Natural killer cell (primary cell): ENCODE measurements around the gene PTBP2. TPM values are rescaled to one million over a fixed set of nuclear protein-coding genes. Genes with fewer than 3 reads are reported as not detected.

Source experiments
- ATAC-seq, 3 donors: fragments of 150-1000 bp in 2 of 3; fragments of 200-7000 bp in 1 of 3; cut with Tn5 transposase; 1 replicate in 1 of 3; 2 replicates in 2 of 3; pipeline ENCODE4 v1.10.0; 2021; ENCODE audit warnings: mild to moderate bottlenecking in 2 of 3, moderate library complexity in 2 of 3
- DNase-seq, 2 donors: peaks; one replicate each; pipeline versions ENCODE4 v3.0.0 to v3.0.0-alpha.2; 2013 to 2021; ENCODE audit warnings: mixed read lengths in 1 of 2
- H3K27ac ChIP-seq: one replicate; pipeline ENCODE4 v1.5.1; 2013; ENCODE audit warnings: mild to moderate bottlenecking, low read length
- H3K27me3 ChIP-seq: one replicate; pipeline ENCODE4 v1.6.1; 2013; ENCODE audit warnings: low read length; ENCODE audit not compliant: control insufficient read depth, insufficient read depth
- H3K36me3 ChIP-seq: one replicate; pipeline ENCODE4 v1.6.1; 2013; ENCODE audit warnings: low read length; ENCODE audit not compliant: control insufficient read depth, insufficient read depth
- H3K4me1 ChIP-seq: one replicate; pipeline ENCODE4 v1.6.1; 2013; ENCODE audit warnings: low read length; ENCODE audit not compliant: control insufficient read depth, insufficient read depth
- H3K4me3 ChIP-seq: one replicate; pipeline ENCODE4 v1.5.1; 2013; ENCODE audit warnings: low read length
- H3K9me3 ChIP-seq: one replicate; pipeline ENCODE4 v1.6.1; 2013; ENCODE audit warnings: low read length; ENCODE audit not compliant: control insufficient read depth, insufficient read depth
- H3K27ac Mint-ChIP-seq, 2 donors: one replicate each; pipeline ENCODE4 v1.8.0; 2022; ENCODE audit warnings: mild to moderate bottlenecking in 2 of 2, mixed read lengths in 2 of 2, moderate library complexity in 1 of 2
- H3K27me3 Mint-ChIP-seq, 2 donors: one replicate each; pipeline ENCODE4 v1.8.0; 2022; ENCODE audit warnings: low read depth in 2 of 2, mixed read lengths in 2 of 2
- H3K36me3 Mint-ChIP-seq: one replicate; pipeline ENCODE4 v1.8.0; 2022; ENCODE audit warnings: mixed read lengths
- H3K4me1 Mint-ChIP-seq, 2 donors: one replicate each; pipeline ENCODE4 v1.8.0; 2022; ENCODE audit warnings: mixed read lengths in 2 of 2
- H3K4me3 Mint-ChIP-seq: one replicate; pipeline ENCODE4 v1.8.0; 2022; ENCODE audit warnings: mild to moderate bottlenecking, moderate library complexity, mixed read lengths
- H3K9me3 Mint-ChIP-seq, 2 donors: one replicate each; pipeline ENCODE4 v1.8.0; 2022; ENCODE audit warnings: mixed read lengths in 2 of 2
- WGBS: methylation state at CpG from one replicate; pipeline ENCODE4 v1.1.7; 2013; ENCODE audit warnings: missing lambda C conversion rate; ENCODE audit not compliant: insufficient coverage; 5-methylcytosine and 5-hydroxymethylcytosine counted together
- intact Hi-C: fragments of 100-400 bp; cut with micrococcal nuclease; formaldehyde crosslinking; loops from one replicate; pipeline ENCODE4 v1.14.2; 2022
- total RNA-seq, 4 donors: library from RNA; stranded (reverse); fragments of 120-200 nt in 1 of 4; gene quantifications; one replicate each; pipeline versions ENCODE4 v1.2.3 to v1.2.4, GENCODE V29; 2013 to 2022
- TF ChIP-seq, protein P1 (sequence below): fragments of 200-600 bp; IDR thresholded peaks from one replicate; pipeline ENCODE4 v1.8.0; 2022; ENCODE audit warnings: antibody characterized with exemption

Gene PTBP2
- total RNA-seq, 3 donors from 2014 or later (not counting 1 experiment from before 2014, with no cell fraction given): 29.1 to 33.2 (median 33.1) TPM

DNA sequence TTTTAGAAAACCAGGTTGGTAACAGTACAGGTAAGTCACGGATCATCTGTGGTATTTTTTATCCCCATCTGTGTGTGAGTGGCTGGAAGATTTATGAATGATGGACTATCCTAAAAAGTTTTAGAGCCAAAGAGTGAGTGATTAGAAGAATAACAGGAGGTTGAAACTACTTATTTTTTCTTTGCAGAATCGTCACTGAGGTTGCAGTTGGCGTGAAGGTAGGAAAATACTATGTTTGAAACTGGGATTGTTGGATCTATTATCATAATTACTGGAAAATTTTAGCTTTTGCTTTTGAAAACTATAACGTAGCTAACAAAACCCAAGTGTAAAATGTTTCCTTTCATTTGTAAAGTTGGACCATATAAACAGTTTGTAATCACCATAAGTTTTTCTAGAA, 1.8 kb downstream of the PTBP2 start:
- WGBS: 57% methylated on average over 3 of the region's 4 CpGs
- H3K9me3 ChIP-seq: no peaks in the 10 kb centered on the region
- no peak overlapping the region for H3K4me3 ChIP-seq
- no peaks in the 10 kb centered on the region for H3K27me3 Mint-ChIP-seq
- H3K27me3 ChIP-seq: no peaks in the 10 kb centered on the region
- no peaks in the 10 kb centered on the region for H3K36me3 ChIP-seq
- DNase-seq: no peak
- no peaks in the 10 kb centered on the region for H3K9me3 Mint-ChIP-seq
- ATAC-seq: no peak
- peak overlapping the region; percentile 98 for H3K4me3 Mint-ChIP-seq
- intact Hi-C loops: no loop called here
- H3K4me1 Mint-ChIP-seq: peaks cover 35 to 41% of the 10 kb centered on the region in 2 donors
- peak overlapping the region; percentile 89 to 91 for H3K27ac Mint-ChIP-seq
- TF ChIP-seq, protein P1, sequence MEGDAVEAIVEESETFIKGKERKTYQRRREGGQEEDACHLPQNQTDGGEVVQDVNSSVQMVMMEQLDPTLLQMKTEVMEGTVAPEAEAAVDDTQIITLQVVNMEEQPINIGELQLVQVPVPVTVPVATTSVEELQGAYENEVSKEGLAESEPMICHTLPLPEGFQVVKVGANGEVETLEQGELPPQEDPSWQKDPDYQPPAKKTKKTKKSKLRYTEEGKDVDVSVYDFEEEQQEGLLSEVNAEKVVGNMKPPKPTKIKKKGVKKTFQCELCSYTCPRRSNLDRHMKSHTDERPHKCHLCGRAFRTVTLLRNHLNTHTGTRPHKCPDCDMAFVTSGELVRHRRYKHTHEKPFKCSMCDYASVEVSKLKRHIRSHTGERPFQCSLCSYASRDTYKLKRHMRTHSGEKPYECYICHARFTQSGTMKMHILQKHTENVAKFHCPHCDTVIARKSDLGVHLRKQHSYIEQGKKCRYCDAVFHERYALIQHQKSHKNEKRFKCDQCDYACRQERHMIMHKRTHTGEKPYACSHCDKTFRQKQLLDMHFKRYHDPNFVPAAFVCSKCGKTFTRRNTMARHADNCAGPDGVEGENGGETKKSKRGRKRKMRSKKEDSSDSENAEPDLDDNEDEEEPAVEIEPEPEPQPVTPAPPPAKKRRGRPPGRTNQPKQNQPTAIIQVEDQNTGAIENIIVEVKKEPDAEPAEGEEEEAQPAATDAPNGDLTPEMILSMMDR: no peak
- H3K4me1 ChIP-seq: peaks cover 5% of the 10 kb centered on the region
- no peak overlapping the region for H3K27ac ChIP-seq
- no peaks in the 10 kb centered on the region for H3K36me3 Mint-ChIP-seq

DNA sequence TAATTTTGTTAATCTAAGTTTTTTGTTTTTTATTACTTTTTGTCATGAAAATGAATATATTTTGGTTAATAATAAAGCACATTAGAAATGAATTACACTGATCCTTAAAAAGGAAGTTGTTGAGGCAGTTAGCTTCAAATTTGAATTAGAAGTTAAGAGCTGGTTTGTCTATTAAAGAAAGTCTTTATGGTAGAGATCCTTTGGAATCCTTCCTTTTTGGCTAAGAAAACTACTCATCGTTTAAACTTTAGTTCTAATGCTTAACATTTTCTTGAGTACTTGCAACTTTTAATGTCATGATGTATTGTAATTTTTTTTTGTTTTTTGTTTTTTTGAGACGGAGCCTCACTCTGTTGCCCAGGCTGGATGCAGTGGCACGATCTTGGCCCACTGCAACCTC, 2.4 kb downstream of the PTBP2 start:
- H3K4me1 ChIP-seq: peaks cover 5% of the 10 kb centered on the region
- no peaks in the 10 kb centered on the region for H3K36me3 ChIP-seq
- H3K36me3 Mint-ChIP-seq: no peaks in the 10 kb centered on the region
- no peak overlapping the region for H3K27ac ChIP-seq
- H3K27me3 ChIP-seq: no peaks in the 10 kb centered on the region
- H3K9me3 ChIP-seq: no peaks in the 10 kb centered on the region
- peaks cover 38 to 44% of the 10 kb centered on the region in 2 donors for H3K4me1 Mint-ChIP-seq
- DNase-seq (no peak), ATAC-seq (no peak)
- intact Hi-C loops: no loop called here
- H3K27me3 Mint-ChIP-seq: no peaks in the 10 kb centered on the region
- TF ChIP-seq, protein P1: no peak
- H3K4me3 Mint-ChIP-seq: no peak overlapping the region
- WGBS: 96% methylated on average over 2 of the region's 3 CpGs
- no peak overlapping the region for H3K27ac Mint-ChIP-seq
- H3K9me3 Mint-ChIP-seq: no peaks in the 10 kb centered on the region
- no peak overlapping the region for H3K4me3 ChIP-seq

DNA sequence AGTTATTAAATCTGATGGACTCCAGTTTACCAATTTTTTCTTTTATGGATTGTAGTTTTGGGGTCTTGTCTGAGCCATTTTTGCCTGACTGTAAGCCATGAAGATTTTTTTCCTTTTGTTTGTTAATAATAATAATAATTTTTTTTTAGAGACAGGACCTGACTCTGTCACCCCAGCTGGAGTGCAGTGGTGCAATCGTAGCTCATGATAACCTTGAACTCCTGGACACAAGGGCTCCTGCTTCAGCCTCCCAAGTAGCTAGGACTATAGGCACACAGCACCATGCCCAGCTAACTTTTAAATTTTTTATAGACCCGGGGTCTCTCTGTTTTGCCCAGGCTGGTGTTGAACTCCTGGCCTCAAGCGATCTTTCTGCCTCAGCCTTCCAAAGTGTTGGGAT, 6.3 kb downstream of the PTBP2 start:
- ATAC-seq (no peak), DNase-seq (no peak)
- no peaks in the 10 kb centered on the region for H3K9me3 Mint-ChIP-seq
- H3K4me1 Mint-ChIP-seq: peaks cover 52 to 54% of the 10 kb centered on the region in 2 donors
- Histone ChIP-seq H3K27ac (no peak overlapping the region), H3K4me3 (no peak overlapping the region), H3K27me3 (no peaks in the 10 kb centered on the region), H3K36me3 (no peaks in the 10 kb centered on the region), H3K4me1 (no peaks in the 10 kb centered on the region), H3K9me3 (no peaks in the 10 kb centered on the region)
- peak overlapping the region in 1 of 2 donors; percentile 38 for H3K27ac Mint-ChIP-seq
- no peak overlapping the region for H3K4me3 Mint-ChIP-seq
- TF ChIP-seq, protein P1: no peak
- 100% methylated on average over 3 of the region's 3 CpGs for WGBS
- H3K36me3 Mint-ChIP-seq: no peaks in the 10 kb centered on the region
- intact Hi-C loops: no loop called here
- no peaks in the 10 kb centered on the region for H3K27me3 Mint-ChIP-seq

DNA sequence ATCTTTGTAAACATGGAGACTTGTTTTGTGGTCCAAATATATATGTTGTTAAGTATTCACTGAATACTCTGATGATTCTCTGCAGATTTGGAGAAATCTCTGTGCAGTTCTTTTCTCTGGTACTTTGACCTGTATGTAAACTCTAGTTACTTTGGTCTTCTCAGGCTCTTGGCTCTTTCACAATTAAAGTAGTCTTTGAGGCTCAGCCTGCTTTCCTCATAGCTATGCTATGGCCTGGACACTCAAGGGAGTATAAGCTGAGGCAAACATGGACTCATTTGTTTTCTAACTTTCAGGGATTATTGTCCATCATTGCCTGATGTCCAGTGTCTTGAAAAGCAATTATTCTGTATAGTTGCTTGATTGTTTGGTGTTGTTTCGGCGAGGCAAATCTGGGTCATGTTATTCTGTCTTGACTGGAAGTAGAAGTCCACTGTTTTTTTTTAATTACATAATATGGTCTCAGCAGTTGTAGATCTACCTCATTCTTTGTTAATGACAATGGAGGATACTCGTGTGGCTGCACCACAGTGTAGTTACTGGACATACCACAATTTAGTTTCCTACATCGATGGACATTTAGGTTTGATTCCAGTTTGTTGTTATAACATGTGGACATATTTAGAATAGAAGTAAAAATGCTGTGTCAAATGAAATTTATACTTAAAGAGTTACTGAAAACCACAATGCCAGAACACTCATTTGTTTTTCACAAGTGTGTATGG, 9.2 kb downstream of the PTBP2 start:
- intact Hi-C loops: no loop called here
- no peaks in the 10 kb centered on the region for H3K4me1 ChIP-seq
- peak overlapping the region; percentile 17 to 63 for H3K27ac Mint-ChIP-seq
- no peaks in the 10 kb centered on the region for H3K9me3 ChIP-seq
- no peaks in the 10 kb centered on the region for H3K27me3 Mint-ChIP-seq
- H3K27me3 ChIP-seq: no peaks in the 10 kb centered on the region
- H3K27ac ChIP-seq: no peak overlapping the region
- H3K9me3 Mint-ChIP-seq: no peaks in the 10 kb centered on the region
- TF ChIP-seq, protein P1: no peak
- H3K36me3 Mint-ChIP-seq: no peaks in the 10 kb centered on the region
- peaks cover 8% of the 10 kb centered on the region for H3K36me3 ChIP-seq
- peak overlapping the region; percentile 10 for H3K4me3 Mint-ChIP-seq
- DNase-seq (no peak), ATAC-seq (no peak)
- 87% methylated on average over 3 of the region's 4 CpGs for WGBS
- H3K4me1 Mint-ChIP-seq: peaks cover 54 to 56% of the 10 kb centered on the region in 2 donors
- no peak overlapping the region for H3K4me3 ChIP-seq
